HG02938 (cell line): ENCODE results near the gene NCAM2.

Experiments
- ATAC-seq: cut with Tn5 transposase; IDR thresholded peaks from one replicate; pipeline ENCODE4 v1.9.1; 2021; ENCODE audit warnings: mild to moderate bottlenecking, moderate library complexity; ENCODE audit not compliant: unreplicated experiment

NCAM2 gene

GRCh38 chr21:21406921-21407320 lies 408.7 kb downstream of the NCAM2 start:
- ATAC-seq, result no peak

GRCh38 chr21:21412096-21412495 lies 413.9 kb downstream of the NCAM2 start:
- ATAC-seq, result no peak

GRCh38 chr21:21415741-21416140 lies 417.5 kb downstream of the NCAM2 start:
- ATAC-seq, result no peak

- ATAC-seq, result no peak
Measured at GRCh38 chr21:21434944-21435343, 436.7 kb downstream of the NCAM2 start.

- ATAC-seq, result no peak
Measured at GRCh38 chr21:21436012-21436534, 437.9 kb downstream of the NCAM2 start.

GRCh38 chr21:21439761-21440160 lies 441.6 kb downstream of the NCAM2 start:
- ATAC-seq, result no peak

GRCh38 chr21:21457077-21457476 lies 458.9 kb downstream of the NCAM2 start:
- no peak for ATAC-seq

GRCh38 chr21:21458124-21458631 lies 460.0 kb downstream of the NCAM2 start:
- ATAC-seq, result no peak

GRCh38 chr21:21460979-21461378 lies 462.8 kb downstream of the NCAM2 start:
- no peak for ATAC-seq

GRCh38 chr21:21463456-21463855 lies 465.2 kb downstream of the NCAM2 start:
- no peak for ATAC-seq

GRCh38 chr21:21464684-21465083 lies 466.5 kb downstream of the NCAM2 start:
- no peak for ATAC-seq

GRCh38 chr21:21466752-21467151 lies 468.5 kb downstream of the NCAM2 start:
- ATAC-seq, result no peak

- ATAC-seq, result no peak
Measured at GRCh38 chr21:21468003-21468402, 469.8 kb downstream of the NCAM2 start.

- no peak for ATAC-seq
Measured at GRCh38 chr21:21481239-21481638, 483.0 kb downstream of the NCAM2 start.

- ATAC-seq, result no peak
Measured at GRCh38 chr21:21508859-21509258, 510.6 kb downstream of the NCAM2 start.

GRCh38 chr21:21530680-21531079 lies 532.5 kb downstream of the NCAM2 start:
- no peak for ATAC-seq

GRCh38 chr21:21547368-21547953 lies 549.3 kb downstream of the NCAM2 start:
- no peak for ATAC-seq

GRCh38 chr21:21559285-21560045 lies 561.3 kb downstream of the NCAM2 start:
- ATAC-seq, result no peak
